GM18498 (cell line): ENCODE results near the gene GABBR2.

ENCODE experiments used
- ATAC-seq: cut with Tn5 transposase; IDR thresholded peaks from one replicate; pipeline ENCODE4 v1.9.1; 2021; ENCODE audit warnings: mild to moderate bottlenecking, moderate library complexity; ENCODE audit not compliant: unreplicated experiment

Gene GABBR2

DNA sequence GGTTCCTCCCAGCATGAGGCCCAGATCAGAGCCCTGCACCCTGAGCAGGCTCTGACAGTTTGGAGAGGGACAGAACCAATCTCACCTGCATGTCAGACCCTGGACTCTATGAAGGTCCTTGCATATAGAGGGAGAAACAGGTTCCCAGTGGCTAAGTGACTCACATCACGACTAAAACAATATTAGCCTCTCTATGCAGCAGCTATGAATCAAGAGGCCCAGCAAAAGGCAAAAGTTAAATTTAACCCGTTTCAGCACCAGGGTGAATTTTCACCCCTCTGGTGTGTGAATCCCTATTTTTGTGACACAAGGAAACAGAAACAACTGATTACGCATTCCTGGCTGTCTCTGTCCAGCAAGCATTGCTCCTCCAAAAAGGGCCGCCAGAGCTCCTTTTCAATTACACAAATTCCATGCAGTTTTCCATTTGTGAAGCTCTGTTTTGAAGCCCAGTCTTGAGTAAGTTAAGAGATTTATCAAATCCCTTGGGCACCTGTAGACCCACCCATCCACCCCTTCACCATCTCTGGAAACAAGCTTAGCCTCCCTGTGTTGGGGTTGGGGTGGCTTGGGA is 136.6 kb downstream of the GABBR2 start:
- no peak for ATAC-seq

GRCh38 chr9:98571643-98572042 is 137.1 kb downstream of the GABBR2 start:
- no peak for ATAC-seq

DNA sequence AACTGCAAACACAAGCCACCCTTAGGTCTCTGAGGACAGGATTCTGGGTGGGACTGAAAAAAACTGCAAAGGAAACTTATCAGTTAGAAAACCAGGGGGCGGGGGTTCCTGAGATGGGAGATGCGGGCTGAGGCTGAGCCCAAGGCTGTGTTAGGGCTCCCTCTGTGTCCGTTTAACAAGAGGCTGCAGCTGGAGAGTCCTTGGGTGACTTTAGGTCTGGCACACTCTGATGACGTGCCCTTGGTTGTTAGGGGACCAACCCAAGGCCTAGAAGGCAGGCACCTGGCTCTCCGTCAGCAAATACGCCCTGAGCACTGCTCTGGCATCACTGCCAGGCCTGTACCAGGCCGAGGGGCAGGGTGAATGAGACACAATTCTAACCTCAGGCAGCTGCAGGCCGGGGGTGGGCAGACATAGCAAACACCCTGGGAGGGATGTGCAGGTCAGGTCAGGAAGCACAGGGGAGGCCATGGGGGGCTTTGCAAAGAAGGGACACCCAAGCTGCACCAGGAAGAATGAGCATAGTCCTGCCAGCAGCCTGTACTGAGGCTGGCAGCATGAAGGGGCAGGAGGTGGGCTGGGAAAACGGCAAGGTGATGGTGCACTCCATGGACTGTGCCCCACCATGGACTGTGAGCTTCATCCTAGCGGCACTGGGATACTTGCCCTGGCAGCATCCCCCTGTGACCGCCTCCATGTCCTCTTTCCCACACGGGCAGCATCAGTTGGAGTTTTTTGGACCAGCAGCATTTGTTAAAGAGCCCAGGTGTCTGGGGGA is 137.9 kb downstream of the GABBR2 start:
- ATAC-seq = no peak

- no peak for ATAC-seq
Observed at GRCh38 chr9:98570055-98570454, 138.7 kb downstream of the GABBR2 start.

DNA sequence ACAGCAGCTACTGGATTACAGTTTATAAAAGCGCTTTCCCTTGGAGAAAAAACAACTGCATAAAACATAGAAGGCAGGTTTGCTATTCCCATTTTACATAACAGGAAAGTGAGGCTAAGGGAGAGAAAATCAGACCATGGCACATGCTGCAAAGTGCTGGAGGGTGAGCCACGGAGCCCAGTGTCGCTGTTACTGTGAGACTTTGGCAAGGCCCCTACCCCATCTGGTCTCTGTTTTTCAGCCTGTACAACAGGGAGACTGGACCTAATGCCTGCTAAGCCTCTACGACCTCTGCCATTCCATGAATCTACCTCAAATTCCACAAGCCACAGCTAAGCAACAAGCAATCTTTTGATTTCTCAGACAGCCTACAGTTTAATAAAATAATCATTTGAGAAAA is 139.2 kb downstream of the GABBR2 start:
- no peak for ATAC-seq

GRCh38 chr9:98568909-98569469 is 139.7 kb downstream of the GABBR2 start:
- ATAC-seq = no peak

DNA sequence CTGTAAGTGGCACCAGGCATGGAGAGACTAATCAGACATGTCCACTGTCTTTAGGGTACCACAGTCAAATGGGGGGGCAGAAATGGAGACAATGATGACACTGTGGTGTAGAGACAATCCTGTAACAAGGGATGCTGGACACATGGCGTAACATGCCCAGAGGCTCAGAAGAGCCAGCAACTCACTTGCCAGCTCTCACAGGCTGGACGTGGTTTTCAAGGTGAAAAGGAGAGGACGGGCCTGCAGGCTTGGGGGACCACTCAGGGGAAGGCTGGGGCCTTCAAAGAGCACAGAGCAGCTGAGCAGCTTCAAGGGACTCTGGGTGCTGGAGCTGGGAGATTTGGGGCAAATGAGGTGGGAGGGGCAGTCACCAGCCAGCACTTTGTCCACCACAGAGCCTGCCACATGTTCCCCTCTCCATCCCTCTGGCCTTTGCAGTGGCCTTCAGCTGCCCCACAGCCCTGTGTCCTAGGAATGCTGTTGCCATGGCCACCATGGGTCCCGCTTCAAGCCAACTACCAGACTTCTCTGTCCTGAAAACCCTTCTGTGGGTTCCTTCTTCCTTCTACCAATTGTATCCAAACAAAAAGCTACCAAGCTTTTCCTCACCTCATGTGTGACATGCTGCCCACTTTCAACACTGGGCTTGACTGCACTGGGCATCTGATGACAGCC is 140.4 kb downstream of the GABBR2 start:
- no peak for ATAC-seq

DNA sequence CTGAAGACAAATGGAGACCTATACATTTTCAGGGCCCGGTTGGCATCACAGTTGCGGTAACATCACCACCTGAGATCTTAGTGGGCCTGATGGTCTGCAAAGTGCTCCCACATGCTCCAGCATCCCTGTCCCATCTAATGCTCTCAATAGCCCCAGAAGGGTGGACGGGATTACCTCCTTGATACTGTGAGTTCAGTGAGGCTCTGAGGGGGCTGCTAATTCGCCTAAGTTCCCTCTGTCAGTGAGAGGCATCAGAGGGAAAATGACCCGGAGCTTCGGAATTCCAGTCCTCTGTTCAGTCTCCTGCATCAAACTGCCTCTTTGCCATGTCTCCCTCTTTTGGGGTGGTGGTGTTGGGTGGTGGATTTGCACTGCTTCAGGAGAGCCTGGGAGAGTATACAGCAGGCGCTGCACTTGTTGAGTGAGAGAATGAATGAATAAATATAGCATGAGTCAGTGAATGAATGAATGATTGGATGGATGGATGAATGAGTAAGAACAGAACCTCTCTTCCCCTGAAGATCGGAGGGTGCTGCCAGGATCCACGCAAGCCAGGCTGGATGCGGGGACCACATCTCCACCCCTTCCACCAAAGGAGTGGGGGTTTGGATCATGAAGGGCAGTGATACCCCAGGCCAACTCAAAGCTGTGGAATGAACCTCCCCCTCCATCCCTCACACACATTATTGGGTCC is 141.0 kb downstream of the GABBR2 start:
- no peak for ATAC-seq

GRCh38 chr9:98565152-98566135 is 143.3 kb downstream of the GABBR2 start:
- ATAC-seq = no peak

- no peak for ATAC-seq
Observed at GRCh38 chr9:98564714-98565113, 144.0 kb downstream of the GABBR2 start.

DNA sequence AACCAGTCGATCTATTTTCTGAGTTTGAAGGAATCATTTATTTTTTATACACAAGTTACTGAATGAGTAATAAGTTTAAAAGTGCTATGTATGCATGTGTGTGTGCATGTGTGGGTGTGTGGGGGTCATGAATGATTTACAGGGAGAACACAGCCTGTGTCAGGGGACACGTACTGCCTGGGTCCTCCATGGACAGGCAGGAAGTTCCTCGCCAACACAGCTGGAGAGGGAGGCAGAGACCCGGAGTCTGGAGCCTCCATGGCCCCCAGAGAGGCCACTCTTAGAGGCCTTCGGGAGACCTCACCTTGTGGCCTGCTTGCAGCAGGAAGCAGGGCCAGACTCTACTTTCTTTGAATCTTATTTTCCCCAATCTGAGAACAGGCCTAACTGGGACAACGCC is 144.7 kb downstream of the GABBR2 start:
- ATAC-seq = no peak

DNA sequence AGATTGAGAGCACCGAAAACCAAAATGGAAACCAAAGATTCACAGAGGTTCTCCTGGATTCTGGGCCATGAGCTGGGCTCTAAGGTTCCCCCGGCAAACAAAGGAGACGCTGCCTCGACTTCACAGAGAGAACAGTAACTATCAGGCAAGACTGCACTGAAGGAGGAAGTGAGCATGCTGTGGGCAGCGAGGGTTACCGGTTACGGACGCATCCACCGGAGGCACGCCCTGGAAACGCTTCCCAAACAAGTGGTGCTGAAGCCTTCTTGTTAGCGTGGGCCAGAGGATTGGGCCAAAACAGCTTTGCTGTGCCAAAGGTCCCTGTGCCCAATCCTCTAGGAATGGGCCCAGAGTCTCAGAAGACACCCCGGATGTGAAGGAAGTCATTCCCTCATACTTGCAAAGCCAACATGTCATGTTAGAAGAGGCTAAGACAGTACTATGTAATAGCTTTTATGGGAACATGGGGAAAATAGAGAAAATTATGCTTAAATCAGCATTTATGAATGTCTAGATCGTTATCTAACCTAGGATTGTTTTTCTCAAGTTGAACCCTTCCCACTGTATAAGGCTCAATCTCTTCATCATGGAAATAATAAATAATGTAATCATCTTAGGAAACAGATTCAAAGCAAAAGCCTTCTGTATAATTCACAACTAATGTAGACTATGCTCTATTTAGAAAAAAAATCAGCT is 145.4 kb downstream of the GABBR2 start:
- ATAC-seq = no peak

GRCh38 chr9:98559561-98559960 is 149.2 kb downstream of the GABBR2 start:
- no peak for ATAC-seq

- no peak for ATAC-seq
Observed at GRCh38 chr9:98558575-98558974, 150.2 kb downstream of the GABBR2 start.

- ATAC-seq = no peak
Observed at GRCh38 chr9:98556511-98556910, 152.2 kb downstream of the GABBR2 start.

- no peak for ATAC-seq
Observed at GRCh38 chr9:98555651-98556465, 152.9 kb downstream of the GABBR2 start.

DNA sequence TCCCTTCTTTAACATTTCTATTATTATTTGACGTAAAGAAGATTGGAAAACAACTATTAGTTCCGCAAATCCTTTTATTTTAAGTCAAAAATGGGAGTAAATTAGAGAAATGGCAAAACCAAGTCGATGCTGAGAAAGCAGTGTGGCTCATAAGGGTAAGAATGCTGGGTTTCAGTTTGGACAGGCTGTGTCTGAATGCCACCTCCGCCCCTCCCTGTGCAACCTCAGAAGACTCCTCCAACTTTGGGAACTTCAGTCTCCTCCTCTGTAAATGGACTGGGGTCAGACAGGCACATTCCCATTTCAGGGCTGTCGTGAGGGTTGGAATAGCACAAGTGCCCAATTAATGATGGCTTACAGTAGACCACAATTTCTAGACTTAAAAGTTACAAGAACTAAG is 154.0 kb downstream of the GABBR2 start:
- ATAC-seq = no peak

DNA sequence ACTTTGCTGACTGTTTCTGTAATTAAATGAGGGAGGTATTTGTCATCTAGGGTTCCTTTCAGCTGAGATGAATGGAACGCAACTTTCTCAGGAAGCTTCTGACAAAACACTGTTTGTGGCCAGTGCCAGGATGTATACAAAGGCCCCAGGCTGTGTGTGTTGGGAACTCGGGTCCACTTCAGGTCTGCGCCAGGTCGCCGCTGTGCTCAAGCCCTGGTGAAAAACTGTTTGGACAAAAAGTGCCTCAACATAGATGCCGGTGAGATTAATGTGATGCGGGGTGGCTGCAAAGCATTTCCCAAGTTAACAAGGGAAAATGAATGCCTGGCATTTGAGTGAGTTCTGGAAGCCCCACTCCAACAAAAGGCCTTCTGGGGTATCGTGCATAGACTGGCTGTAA is 156.4 kb downstream of the GABBR2 start:
- no peak for ATAC-seq
